Natural killer cell (primary cell): ENCODE measurements around the gene ARHGAP26. TPM values are rescaled to one million over a fixed set of nuclear protein-coding genes. Genes with fewer than 3 reads are reported as not detected.

ENCODE experiments used
- ATAC-seq, 3 donors: fragments of 150-1000 bp in 2 of 3; fragments of 200-7000 bp in 1 of 3; cut with Tn5 transposase; 1 replicate in 1 of 3; 2 replicates in 2 of 3; pipeline ENCODE4 v1.10.0; 2021; ENCODE audit warnings: mild to moderate bottlenecking in 2 of 3, moderate library complexity in 2 of 3
- DNase-seq, 2 donors: peaks; one replicate each; pipeline versions ENCODE4 v3.0.0 to v3.0.0-alpha.2; 2013 to 2021; ENCODE audit warnings: mixed read lengths in 1 of 2
- H3K27ac ChIP-seq: one replicate; pipeline ENCODE4 v1.5.1; 2013; ENCODE audit warnings: mild to moderate bottlenecking, low read length
- H3K27me3 ChIP-seq: one replicate; pipeline ENCODE4 v1.6.1; 2013; ENCODE audit warnings: low read length; ENCODE audit not compliant: control insufficient read depth, insufficient read depth
- H3K36me3 ChIP-seq: one replicate; pipeline ENCODE4 v1.6.1; 2013; ENCODE audit warnings: low read length; ENCODE audit not compliant: control insufficient read depth, insufficient read depth
- H3K4me1 ChIP-seq: one replicate; pipeline ENCODE4 v1.6.1; 2013; ENCODE audit warnings: low read length; ENCODE audit not compliant: control insufficient read depth, insufficient read depth
- H3K4me3 ChIP-seq: one replicate; pipeline ENCODE4 v1.5.1; 2013; ENCODE audit warnings: low read length
- H3K9me3 ChIP-seq: one replicate; pipeline ENCODE4 v1.6.1; 2013; ENCODE audit warnings: low read length; ENCODE audit not compliant: control insufficient read depth, insufficient read depth
- H3K27ac Mint-ChIP-seq, 2 donors: one replicate each; pipeline ENCODE4 v1.8.0; 2022; ENCODE audit warnings: mild to moderate bottlenecking in 2 of 2, mixed read lengths in 2 of 2, moderate library complexity in 1 of 2
- H3K27me3 Mint-ChIP-seq, 2 donors: one replicate each; pipeline ENCODE4 v1.8.0; 2022; ENCODE audit warnings: low read depth in 2 of 2, mixed read lengths in 2 of 2
- H3K36me3 Mint-ChIP-seq: one replicate; pipeline ENCODE4 v1.8.0; 2022; ENCODE audit warnings: mixed read lengths
- H3K4me1 Mint-ChIP-seq, 2 donors: one replicate each; pipeline ENCODE4 v1.8.0; 2022; ENCODE audit warnings: mixed read lengths in 2 of 2
- H3K4me3 Mint-ChIP-seq: one replicate; pipeline ENCODE4 v1.8.0; 2022; ENCODE audit warnings: mild to moderate bottlenecking, moderate library complexity, mixed read lengths
- H3K9me3 Mint-ChIP-seq, 2 donors: one replicate each; pipeline ENCODE4 v1.8.0; 2022; ENCODE audit warnings: mixed read lengths in 2 of 2
- WGBS: methylation state at CpG from one replicate; pipeline ENCODE4 v1.1.7; 2013; ENCODE audit warnings: missing lambda C conversion rate; ENCODE audit not compliant: insufficient coverage; 5-methylcytosine and 5-hydroxymethylcytosine counted together
- intact Hi-C: fragments of 100-400 bp; cut with micrococcal nuclease; formaldehyde crosslinking; loops from one replicate; pipeline ENCODE4 v1.14.2; 2022
- total RNA-seq, 4 donors: library from RNA; stranded (reverse); fragments of 120-200 nt in 1 of 4; gene quantifications; one replicate each; pipeline versions ENCODE4 v1.2.3 to v1.2.4, GENCODE V29; 2013 to 2022
- TF ChIP-seq, protein P1 (sequence below): fragments of 200-600 bp; IDR thresholded peaks from one replicate; pipeline ENCODE4 v1.8.0; 2022; ENCODE audit warnings: antibody characterized with exemption

The ARHGAP26 gene
- total RNA-seq, 3 donors from 2014 or later (not counting 1 experiment from before 2014, with no cell fraction given): 153 to 159 (median 158) TPM

DNA sequence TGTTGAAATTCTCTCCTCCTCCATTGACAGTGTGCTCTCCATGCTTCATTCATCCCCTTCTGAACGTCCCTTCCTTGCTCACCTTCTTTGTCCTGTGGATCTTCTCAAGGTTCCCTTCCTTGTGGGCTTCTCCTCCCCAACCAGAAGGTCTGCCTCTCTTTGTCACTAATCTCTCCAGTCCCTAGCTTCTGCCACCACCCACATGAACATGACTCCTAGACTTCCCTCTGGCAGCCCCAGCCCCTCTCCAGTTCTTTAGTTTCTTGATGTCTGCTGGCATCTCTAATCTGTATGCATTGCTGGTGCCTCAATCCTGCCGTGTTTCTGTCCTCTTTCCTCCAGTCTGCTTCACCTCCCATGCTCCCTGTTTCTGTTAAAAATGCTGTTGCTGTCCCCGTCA lies 79.3 kb downstream of the ARHGAP26 start:
- 77% methylated on average over 3 of the region's 3 CpGs for WGBS
- H3K4me1 Mint-ChIP-seq: peaks cover 90 to 95% of the 10 kb centered on the region in 2 donors
- Histone ChIP-seq H3K9me3 (no peaks in the 10 kb centered on the region), H3K27ac (no peak overlapping the region), H3K27me3 (no peaks in the 10 kb centered on the region), H3K4me3 (no peak overlapping the region), H3K4me1 (peaks cover 67% of the 10 kb centered on the region), H3K36me3 (no peaks in the 10 kb centered on the region)
- H3K27ac Mint-ChIP-seq: peak overlapping the region; percentile 5 to 69
- H3K27me3 Mint-ChIP-seq: no peaks in the 10 kb centered on the region
- ATAC-seq (no peak), DNase-seq (no peak)
- H3K9me3 Mint-ChIP-seq: no peaks in the 10 kb centered on the region
- no peaks in the 10 kb centered on the region for H3K36me3 Mint-ChIP-seq
- intact Hi-C loops: loop anchor here (5.0 kb wide), 1 partner anchor 77 kb away; the partner anchor contains the start of gene ARHGAP26
- TF ChIP-seq, protein P1, sequence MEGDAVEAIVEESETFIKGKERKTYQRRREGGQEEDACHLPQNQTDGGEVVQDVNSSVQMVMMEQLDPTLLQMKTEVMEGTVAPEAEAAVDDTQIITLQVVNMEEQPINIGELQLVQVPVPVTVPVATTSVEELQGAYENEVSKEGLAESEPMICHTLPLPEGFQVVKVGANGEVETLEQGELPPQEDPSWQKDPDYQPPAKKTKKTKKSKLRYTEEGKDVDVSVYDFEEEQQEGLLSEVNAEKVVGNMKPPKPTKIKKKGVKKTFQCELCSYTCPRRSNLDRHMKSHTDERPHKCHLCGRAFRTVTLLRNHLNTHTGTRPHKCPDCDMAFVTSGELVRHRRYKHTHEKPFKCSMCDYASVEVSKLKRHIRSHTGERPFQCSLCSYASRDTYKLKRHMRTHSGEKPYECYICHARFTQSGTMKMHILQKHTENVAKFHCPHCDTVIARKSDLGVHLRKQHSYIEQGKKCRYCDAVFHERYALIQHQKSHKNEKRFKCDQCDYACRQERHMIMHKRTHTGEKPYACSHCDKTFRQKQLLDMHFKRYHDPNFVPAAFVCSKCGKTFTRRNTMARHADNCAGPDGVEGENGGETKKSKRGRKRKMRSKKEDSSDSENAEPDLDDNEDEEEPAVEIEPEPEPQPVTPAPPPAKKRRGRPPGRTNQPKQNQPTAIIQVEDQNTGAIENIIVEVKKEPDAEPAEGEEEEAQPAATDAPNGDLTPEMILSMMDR: no peak
- no peak overlapping the region for H3K4me3 Mint-ChIP-seq

DNA sequence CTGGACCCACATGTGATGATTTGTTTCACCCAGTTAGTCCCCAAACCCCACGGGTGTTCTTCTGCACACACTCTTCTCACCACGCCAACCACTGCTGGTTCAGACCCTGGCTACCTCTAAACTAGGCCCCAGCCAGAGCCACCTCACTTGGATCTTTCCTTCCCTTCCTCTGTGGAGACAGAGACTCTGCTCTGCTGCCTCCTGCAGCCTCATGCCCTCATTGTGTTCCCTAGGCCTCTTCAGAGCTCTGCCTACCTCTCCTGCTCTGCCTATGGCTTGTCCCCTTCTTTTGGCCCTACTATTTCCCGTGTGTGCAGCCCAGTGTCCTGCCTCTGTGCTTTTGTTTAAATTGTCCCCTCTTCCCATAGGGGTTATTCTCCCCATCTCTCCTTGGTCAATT lies 79.7 kb downstream of the ARHGAP26 start:
- no peaks in the 10 kb centered on the region for H3K9me3 Mint-ChIP-seq
- Histone ChIP-seq H3K4me1 (peaks cover 63% of the 10 kb centered on the region), H3K27ac (no peak overlapping the region), H3K9me3 (no peaks in the 10 kb centered on the region), H3K4me3 (no peak overlapping the region), H3K36me3 (no peaks in the 10 kb centered on the region), H3K27me3 (no peaks in the 10 kb centered on the region)
- H3K36me3 Mint-ChIP-seq: no peaks in the 10 kb centered on the region
- H3K4me3 Mint-ChIP-seq: peak overlapping the region; percentile 13
- DNase-seq: no peak
- H3K27ac Mint-ChIP-seq: peak overlapping the region; percentile 5 to 69
- peaks cover 90 to 95% of the 10 kb centered on the region in 2 donors for H3K4me1 Mint-ChIP-seq
- no peak for ATAC-seq
- 57% methylated on average over 3 of the region's 3 CpGs for WGBS
- intact Hi-C loops: loop anchor here (5.0 kb wide), 1 partner anchor 78 kb away; the partner anchor contains the start of gene ARHGAP26
- TF ChIP-seq, protein P1: no peak
- H3K27me3 Mint-ChIP-seq: no peaks in the 10 kb centered on the region

DNA sequence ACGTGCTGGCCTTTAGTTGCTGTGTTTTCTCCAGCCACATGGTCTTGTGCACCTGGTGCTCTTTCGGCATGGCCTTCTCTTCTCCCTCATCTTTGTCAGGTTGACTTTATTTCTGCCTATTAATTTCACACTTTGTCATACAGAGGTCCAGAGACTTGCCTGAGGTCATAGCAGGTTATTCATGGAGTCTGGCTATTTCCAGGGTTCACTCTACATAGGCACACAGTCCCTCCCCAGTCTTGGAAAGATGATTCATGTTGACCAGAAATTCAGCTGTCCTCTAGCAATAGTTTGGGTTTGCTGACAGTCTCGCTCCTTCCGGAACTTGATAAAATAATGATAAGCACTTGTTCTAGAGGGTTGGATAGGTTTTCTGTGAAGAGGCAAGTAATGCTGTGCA lies 81.6 kb downstream of the ARHGAP26 start:
- intact Hi-C loops: no loop called here
- H3K4me1 ChIP-seq: peaks cover 49% of the 10 kb centered on the region
- Mint-ChIP-seq H3K36me3 (no peaks in the 10 kb centered on the region), H3K4me3 (no peak overlapping the region), H3K9me3 (no peaks in the 10 kb centered on the region), H3K27me3 (no peaks in the 10 kb centered on the region), H3K4me1 (peaks cover 90 to 95% of the 10 kb centered on the region in 2 donors), H3K27ac (peak overlapping the region; percentile 2 to 65)
- no peaks in the 10 kb centered on the region for H3K36me3 ChIP-seq
- TF ChIP-seq, protein P1: no peak
- H3K9me3 ChIP-seq: no peaks in the 10 kb centered on the region
- no peak overlapping the region for H3K27ac ChIP-seq
- no peaks in the 10 kb centered on the region for H3K27me3 ChIP-seq
- no peak overlapping the region for H3K4me3 ChIP-seq
- 91% methylated on average over 4 of the region's 4 CpGs for WGBS
- ATAC-seq (no peak), DNase-seq (no peak)
